OCI-M2 (cell line): ENCODE results near the gene SPARC.
"Not testable (repeated sequence)": the region's sequence is repeated elsewhere in the genome, so short reads cannot be mapped to it uniquely, and the experiment has no call there.

Experiments used
- DNase-seq: peaks from one replicate; lab custom pipeline; 2025; ENCODE audit not compliant: unreplicated experiment; lab: John Stamatoyannopoulos, UW

SPARC gene

GRCh38 chr5:151700820-151701219, 14.1 kb upstream of the SPARC start:
- DNase-seq: no peak

DNA sequence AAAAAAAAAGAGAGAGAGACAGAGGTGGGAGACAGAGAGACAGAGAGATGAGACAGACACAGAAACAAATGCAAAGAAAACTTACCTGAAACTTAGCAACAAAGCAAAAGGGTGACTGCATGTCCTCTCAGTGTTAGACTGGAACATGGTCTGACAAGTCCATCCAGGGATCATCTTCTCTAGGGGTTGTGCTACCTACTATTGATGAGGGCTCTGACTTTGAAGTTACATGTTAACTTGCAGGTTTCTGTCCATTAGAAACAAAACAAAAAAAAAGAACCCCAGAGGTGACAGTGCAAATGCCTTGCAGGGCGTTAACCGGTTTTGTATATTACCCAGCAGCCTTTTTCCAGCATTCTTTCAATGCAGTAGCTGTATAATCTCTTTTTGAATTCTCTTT, 13.6 kb upstream of the SPARC start:
- no peak for DNase-seq

DNA sequence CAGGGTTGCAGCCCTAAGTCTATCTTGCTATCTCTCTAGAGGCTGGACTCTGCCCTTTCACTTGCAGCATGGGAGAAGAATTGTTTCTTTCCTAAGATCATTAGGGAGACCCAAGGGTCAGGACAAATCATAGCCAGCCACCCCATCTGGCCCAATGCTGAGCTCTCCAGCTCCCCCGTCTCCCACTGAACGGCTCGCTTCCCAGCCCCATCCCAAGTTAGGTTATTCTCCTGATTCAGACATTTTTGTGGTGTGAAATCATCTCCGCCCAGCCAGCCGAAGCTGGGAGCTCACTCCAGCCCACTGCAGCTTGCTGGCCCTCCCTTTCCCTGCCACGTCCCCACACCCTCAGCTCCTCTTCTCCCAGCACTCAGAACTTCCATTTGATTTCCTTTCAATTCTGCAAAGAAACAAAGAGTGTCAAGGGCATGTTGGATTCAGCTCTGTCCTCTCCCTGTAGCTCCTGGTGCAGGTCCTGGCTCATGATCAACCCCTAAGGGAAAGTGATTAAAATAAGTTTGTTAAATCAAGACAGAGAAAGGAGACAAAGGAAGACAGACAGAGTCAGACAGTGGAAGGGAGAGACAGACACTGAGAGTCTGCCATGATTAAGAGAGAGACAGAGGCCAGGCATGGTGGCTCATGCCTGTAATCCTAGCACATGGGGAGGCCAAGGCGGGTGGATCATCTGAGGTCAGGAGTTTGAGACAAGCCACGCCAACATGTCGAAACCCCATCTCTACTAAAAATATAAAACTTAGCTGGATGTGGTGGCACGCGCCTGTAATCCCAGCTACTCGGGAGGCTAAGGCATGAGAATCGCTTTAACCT, 12.6 kb upstream of the SPARC start:
- no peak for DNase-seq

GRCh38 chr5:151698081-151698480, 11.4 kb upstream of the SPARC start:
- not testable (repeated sequence) for DNase-seq

DNA sequence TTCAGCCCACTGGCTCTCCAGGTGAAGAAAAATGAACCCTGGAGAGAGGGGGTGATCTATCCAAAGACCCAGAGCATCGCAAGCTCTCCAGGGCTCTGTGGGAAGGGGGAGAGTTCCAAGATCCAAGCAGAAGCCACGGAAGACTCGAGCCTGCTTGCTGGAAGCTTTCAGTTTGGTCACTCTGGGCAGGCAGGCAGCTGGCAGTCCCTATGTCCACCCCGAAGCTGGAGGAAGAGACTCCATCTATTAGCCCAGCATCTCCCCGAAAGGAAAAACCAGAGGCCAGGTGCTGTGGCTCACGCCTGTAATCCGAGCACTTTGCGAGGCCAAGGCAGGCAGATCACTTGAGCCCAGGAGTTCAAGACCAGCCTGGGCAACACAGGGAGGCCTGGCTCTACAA, 10.7 kb upstream of the SPARC start:
- DNase-seq: no peak

DNA sequence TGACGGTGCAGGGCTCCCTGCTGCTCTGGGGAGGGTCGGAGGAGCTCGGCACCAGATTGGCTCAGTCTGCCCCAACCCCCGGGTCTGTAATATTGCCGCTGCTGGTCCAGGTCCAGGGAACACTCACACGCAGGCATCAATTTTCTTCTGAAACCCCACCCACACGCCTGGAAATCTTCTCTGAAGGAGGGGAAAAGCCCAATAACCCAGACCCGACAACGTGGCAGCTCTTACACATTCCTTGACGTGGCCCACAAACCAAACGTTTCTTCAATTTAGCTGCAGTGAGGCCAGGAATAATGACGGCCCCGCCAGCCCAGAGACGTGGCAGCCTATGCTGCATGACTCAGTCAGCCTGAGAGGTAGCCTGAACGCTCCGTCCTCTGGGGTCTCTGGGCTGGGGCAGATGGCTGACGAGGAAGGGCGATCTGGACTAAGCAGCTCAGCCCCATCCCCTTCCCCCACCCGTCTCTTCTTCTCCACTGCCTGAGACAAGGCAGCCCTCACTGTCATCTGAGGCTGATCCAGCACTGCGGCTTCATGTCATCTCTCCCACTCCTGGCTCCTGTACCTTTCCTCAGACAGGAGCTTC, 9.9 kb upstream of the SPARC start:
- DNase-seq: no peak

DNA sequence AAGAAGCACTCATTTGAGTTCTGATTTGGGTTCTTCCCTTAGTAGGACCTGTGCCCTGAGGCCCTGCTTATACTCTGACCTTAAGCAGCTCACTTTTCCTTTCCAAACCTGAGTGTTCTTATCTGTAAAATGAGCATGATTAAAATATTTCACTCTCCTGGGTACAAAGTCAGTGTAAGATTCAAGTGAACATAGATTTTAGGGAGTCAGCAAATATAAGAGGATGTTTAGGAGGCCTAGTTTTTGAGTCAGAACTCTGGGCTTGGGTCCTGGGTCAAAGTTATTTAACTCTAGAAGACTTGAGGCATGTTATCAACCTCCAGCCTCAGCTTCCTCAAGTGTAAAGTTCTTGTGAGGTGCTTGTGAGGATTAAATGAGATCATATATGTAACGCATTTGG, 8.7 kb upstream of the SPARC start:
- DNase-seq: no peak

GRCh38 chr5:151694035-151694485, 7.3 kb upstream of the SPARC start:
- DNase-seq: no peak

DNA sequence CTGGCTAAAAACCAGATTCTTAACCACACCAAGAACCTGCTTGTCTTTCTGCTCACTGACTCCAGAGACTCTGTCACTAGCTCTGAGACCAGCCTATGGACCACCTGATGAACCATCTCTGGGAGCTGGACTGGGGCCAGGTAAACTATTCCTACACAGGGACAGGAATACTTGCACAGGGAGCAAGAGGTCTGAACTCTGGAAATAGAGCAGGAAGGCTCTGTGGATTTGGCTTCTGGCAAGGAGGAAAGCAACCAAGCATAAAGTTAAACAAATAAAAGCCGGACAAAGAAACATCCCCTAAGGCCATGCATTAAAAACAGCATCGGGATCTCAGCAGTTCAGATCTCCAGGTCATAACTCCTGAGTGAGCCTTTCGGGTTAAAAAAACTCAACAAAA, 5.6 kb upstream of the SPARC start:
- DNase-seq: no peak

DNA sequence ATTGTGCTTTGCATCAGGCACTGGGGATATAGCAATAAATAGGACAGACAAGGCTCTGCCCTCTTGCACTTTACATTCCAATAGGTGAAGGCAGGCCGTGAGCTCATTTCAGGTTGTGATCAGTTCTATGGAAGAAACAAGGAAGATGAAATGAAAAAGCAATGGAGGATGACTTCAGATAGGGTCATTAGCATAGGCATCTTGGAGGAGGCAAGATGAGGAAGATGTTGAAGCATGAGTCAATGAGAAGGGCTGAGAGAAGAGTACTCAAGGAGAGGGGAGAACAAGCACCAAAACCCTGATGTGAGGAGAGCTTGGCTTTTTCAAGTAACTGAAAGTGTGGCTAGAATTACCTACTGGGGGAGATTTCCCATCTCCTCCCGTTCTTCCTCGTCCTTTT, 5.0 kb upstream of the SPARC start:
- no peak for DNase-seq

- not testable (repeated sequence) for DNase-seq
These were observed 2.9 kb upstream of the SPARC start for GRCh38 chr5:151689591-151689990.

DNA sequence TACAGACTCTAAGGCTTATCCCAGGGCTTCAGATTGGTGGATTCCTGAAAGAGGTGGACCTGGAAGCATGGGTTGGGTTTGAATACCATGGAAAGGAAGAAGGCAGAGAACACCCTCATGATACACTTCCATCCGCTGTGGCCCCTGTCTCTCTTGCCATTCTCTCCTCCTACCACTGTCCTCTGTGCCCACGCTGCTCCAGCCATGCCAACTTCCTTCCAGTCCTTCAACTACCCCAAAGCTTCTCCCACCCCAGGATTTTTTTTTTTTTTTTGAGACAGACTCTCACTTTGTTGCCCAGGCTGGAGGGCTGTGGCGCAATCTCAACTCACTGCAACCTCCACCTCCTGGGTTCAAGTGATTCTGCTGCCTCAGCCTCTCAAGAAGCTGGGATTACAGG, 1.7 kb upstream of the SPARC start:
- no peak for DNase-seq

DNA sequence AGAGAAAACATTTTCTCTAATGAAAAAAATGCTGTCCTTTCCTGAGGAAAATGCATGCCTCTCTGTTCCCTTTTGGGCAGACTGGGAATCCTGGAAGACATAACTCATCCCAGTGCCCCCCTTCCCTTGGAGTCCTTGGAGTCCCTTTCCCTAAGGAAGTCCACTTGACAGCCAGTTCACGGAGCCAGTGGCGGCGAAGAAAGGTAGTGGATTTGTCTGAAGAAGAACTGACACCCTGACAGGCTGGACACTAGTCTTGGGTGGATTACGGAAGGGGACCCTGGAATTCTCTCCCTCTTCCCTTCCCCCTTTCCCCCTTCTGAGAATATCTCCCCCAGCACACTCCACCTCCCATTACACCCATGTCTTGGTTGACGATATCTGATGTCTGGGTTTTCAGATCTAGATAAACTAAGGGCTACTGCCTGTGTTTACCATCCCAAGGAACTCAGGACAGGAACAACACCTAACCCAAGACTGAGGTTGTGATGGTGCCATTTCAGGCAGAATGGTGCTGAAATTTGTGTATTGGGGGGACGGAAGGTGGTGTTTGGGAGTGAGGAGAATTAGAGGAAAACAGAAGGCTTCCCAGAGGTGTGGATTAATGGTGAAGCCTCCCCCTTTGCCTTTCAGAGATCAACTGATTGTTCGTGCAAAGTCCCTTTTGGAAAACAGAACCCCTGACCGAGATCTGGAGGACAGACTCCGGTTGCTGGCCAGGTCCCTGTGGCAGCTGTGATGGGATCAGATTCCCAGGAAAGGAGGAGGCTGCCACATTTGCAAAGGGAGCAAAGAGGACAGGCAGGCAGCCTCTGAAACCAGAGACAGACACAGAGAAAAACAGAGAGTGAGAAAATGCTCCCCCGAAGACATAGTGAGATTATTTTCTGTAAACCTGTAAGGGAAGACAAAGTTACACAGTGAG, 704 bp downstream of the SPARC start:
- no peak for DNase-seq

DNA sequence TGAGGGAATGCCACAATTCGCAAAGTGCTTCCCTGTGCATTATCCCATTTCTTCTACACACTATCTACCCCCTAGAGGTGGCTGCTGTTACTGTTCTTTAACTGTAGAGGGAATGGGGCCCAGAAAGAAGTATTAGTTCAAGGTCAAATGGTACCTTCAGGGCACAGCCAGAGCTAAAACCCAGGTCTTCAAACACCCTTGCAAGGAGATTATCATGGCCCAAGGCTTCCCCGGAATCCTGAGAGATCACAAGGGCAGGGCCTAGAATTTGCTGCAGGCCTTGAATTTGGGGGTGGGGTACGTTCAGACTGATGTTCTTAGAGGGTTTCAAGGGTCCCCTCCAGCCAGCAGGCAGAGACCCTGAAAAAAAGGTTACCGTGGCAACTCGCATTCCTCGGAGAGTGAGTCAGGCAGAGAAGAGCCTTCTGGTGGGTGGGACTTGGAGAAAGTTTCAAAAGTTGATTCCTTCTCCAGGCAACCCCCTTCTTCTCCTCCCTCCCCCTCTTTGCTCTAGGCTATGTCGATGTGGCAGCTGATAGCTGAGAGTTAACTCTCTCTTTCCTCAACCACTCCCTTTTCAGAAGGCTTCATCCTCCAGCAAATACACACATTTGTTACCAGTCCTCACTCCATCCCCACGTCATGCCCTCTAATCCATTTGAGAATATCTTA, 1.9 kb downstream of the SPARC start:
- DNase-seq: no peak

DNA sequence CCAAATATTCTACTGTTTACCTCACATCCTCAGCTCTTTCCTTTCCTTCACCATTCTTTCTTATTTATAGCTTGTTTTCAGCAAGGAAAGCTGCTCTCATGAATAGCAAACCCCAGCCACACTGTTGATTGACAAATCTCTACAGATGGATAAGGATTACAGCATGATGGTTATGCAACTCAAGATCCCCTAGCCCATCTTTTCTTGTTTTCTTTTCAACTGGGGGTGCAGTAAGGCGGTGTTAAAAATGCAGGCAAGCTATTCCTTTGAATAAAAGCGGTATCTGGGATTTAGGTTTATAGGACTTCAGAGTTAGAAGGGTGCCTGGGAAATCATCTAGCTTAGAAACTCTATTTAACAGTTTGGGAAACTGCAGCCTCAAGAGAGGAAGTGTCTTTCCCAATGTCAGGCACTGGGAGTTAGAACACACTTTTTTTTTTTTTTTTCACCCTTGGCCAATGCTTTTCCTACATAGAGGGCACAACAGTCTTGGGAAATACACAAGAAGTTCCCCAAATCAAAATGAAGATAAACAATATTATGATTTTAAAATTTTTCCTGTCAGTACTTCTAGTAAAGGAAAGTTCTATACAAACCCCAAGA, 2.6 kb downstream of the SPARC start:
- DNase-seq: no peak

GRCh38 chr5:151683444-151683843, 3.3 kb downstream of the SPARC start:
- no peak for DNase-seq

GRCh38 chr5:151682751-151683331, 3.9 kb downstream of the SPARC start:
- DNase-seq: no peak

DNA sequence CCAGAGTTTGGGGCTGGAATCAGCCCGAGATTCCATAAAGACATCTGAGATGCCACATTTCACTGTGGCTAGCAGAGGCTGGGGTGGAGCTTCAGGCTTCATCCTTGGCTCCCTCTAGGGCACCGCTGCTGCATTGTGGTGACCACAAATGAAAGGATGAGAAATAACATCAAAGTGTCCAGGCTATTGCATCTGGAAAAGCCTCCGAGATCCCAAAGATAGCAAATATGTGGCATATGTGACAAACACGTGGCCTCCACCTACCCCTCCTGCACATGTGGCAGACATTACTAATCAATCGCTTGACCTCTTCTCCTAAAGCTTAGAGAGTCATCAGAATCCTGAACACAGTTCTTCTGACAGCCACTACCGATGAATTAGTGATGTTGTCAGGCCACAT, 4.5 kb downstream of the SPARC start:
- DNase-seq: no peak

DNA sequence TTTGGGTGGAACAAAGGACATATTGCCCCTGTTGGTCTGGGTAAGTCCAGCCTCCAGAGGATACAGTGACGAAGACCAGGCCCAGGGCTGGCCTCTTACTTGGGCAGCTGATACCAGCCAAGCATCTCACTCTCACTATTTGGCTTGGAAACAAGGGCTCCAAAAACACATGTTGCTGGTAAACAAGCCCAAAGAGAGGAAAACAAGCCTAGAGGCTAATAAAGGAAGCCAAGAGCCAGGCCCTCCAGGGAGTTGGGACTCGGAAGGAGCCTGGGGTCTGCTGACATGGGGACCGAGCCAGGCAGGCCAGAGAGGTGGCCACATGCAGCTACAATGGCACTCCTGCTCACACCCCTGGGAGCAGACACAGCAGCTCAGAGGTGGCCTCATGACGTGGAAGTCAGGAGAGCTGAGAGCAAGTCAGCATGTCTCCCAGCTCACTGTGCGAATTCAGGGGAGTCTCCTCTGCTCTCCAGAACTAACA, 5.7 kb downstream of the SPARC start:
- no peak for DNase-seq

DNA sequence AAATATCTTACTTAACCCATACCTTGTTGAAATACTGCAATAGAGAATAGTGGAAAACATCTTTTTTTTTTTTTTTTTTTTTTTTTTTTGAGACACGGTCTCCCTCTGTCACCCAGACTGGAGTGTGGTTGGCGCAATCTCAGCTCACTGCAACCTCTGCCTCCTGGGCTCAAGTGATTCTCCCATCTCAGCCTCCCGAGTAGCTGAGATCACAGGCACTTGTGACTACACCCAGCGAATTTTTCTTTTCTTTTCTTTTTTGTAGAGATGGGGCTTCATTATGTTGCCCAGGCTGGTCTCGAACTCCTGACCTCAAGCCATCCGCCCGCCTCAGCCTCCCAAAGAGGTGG, 6.6 kb downstream of the SPARC start:
- not testable (repeated sequence) for DNase-seq
